B cell (primary cell): ENCODE measurements around the gene DMRT1. TPM values are rescaled to one million over a fixed set of nuclear protein-coding genes. Genes with fewer than 3 reads are reported as not detected.

Experiments
- ATAC-seq: fragments of 200-7000 bp; cut with Tn5 transposase; one replicate; pipeline ENCODE4 v1.10.0; 2021; ENCODE audit warnings: low read depth, mild to moderate bottlenecking, moderate number of reproducible peaks, moderate library complexity
- CTCF ChIA-PET: fragments of 350-600 bp; sonication (Branson Sonifier 250); formaldehyde crosslinking; loops from one replicate; lab custom pipeline; 2021; ENCODE audit warnings: antibody characterized with exemption, inconsistent platforms; lab: Charles Lee
- POLR2A ChIA-PET: fragments of 350-600 bp; sonication (Branson Sonifier 250); formaldehyde crosslinking; loops from one replicate; lab custom pipeline; 2021; ENCODE audit warnings: antibody characterized with exemption; lab: Charles Lee
- DNase-seq: peaks from one replicate; pipeline ENCODE4 v3.0.0; 2013
- H2AFZ ChIP-seq: 2 replicates; pipeline ENCODE4 v1.6.1; 2012; ENCODE audit warnings: mild to moderate bottlenecking, low read depth, low read length; ENCODE audit not compliant: insufficient read depth, poor library complexity, severe bottlenecking
- H3K27ac ChIP-seq, 2 donors: 1 replicate in 1 of 2; 2 replicates in 1 of 2; pipeline ENCODE4 v1.5.1; 2012 to 2013; ENCODE audit warnings: low read length in 2 of 2, mild to moderate bottlenecking in 2 of 2, moderate library complexity in 1 of 2
- H3K27me3 ChIP-seq, 4 experiments: fragments of 200-600 bp in 1 of 4; sonication (generic) in 1 of 4; replicated peaks in 1 of 4; 1 replicate in 2 of 4; 2 replicates in 2 of 4; pipeline versions ENCODE4 v1.6.1 to v1.7.0; 2013 to 2016; ENCODE audit warnings: low read length in 3 of 4, mild to moderate bottlenecking in 2 of 4, mixed read lengths in 1 of 4, moderate library complexity in 1 of 4; ENCODE audit not compliant: insufficient read depth in 4 of 4, control insufficient read depth in 3 of 4; ENCODE audit errors: control extremely low read depth in 1 of 4
- H3K36me3 ChIP-seq, 2 experiments: replicated peaks in 1 of 2; 1 replicate in 1 of 2; 2 replicates in 1 of 2; pipeline versions ENCODE4 v1.6.1 to v1.7.1; 2013; ENCODE audit warnings: low read length in 1 of 2; ENCODE audit not compliant: insufficient read depth in 2 of 2, control insufficient read depth in 1 of 2; ENCODE audit errors: control extremely low read depth in 1 of 2, extremely low read depth in 1 of 2
- H3K4me1 ChIP-seq, 2 donors: fragments of 200-600 bp in 1 of 2; sonication (generic) in 1 of 2; 1 replicate in 1 of 2; 2 replicates in 1 of 2; pipeline versions ENCODE4 v1.5.1 to v1.6.1; 2013 to 2017; ENCODE audit warnings: low read length in 2 of 2; ENCODE audit not compliant: control insufficient read depth in 2 of 2, insufficient read depth in 2 of 2
- H3K4me2 ChIP-seq: replicated peaks from 2 replicates; pipeline ENCODE3; 2012; ENCODE audit warnings: mild to moderate bottlenecking, low read depth, low read length; ENCODE audit not compliant: poor library complexity, severe bottlenecking
- H3K4me3 ChIP-seq, 5 experiments: fragments of 200-600 bp in 1 of 5; sonication (generic) in 1 of 5; 1 replicate in 3 of 5; 2 replicates in 2 of 5; pipeline versions ENCODE4 v1.5.1 to v1.7.0; 2011 to 2016; ENCODE audit warnings: low read length in 4 of 5, mild to moderate bottlenecking in 4 of 5, low read depth in 2 of 5, control low read depth in 1 of 5, moderate library complexity in 1 of 5; ENCODE audit not compliant: insufficient read depth in 1 of 5; ENCODE audit errors: control extremely low read depth in 1 of 5, extremely low read depth in 1 of 5
- H3K79me2 ChIP-seq: fragments of 200-600 bp; sonication (generic); one replicate; pipeline ENCODE4 v1.6.0; 2016; ENCODE audit warnings: low read length; ENCODE audit not compliant: control insufficient read depth, insufficient read depth
- H3K9ac ChIP-seq: fragments of 200-600 bp; sonication (generic); 2 replicates; pipeline ENCODE4 v1.6.1; 2017; ENCODE audit warnings: mild to moderate bottlenecking, low read length, moderate library complexity
- H3K9me3 ChIP-seq, 3 donors: one replicate each; pipeline versions ENCODE4 v1.6.1 to v1.7.1; 2013; ENCODE audit warnings: low read length in 2 of 3; ENCODE audit not compliant: control insufficient read depth in 2 of 3, insufficient read depth in 1 of 3; ENCODE audit errors: control extremely low read depth in 1 of 3
- H4K20me1 ChIP-seq: 2 replicates; pipeline ENCODE4 v1.6.0; 2012; ENCODE audit warnings: mild to moderate bottlenecking, low read length; ENCODE audit not compliant: insufficient read depth, control insufficient read depth, poor library complexity, severe bottlenecking
- H3K27ac Mint-ChIP-seq: one replicate; pipeline ENCODE4 v1.8.0; 2021; ENCODE audit warnings: mixed read lengths
- H3K27me3 Mint-ChIP-seq: one replicate; pipeline ENCODE4 v1.8.0; 2021; ENCODE audit warnings: mixed read lengths
- H3K4me1 Mint-ChIP-seq: one replicate; pipeline ENCODE4 v1.8.0; 2021; ENCODE audit warnings: mixed read lengths
- H3K4me3 Mint-ChIP-seq: one replicate; pipeline ENCODE4 v1.8.0; 2021; ENCODE audit warnings: mixed read lengths
- H3K9me3 Mint-ChIP-seq: one replicate; pipeline ENCODE4 v1.8.0; 2022; ENCODE audit warnings: mixed read lengths; ENCODE audit not compliant: insufficient read depth
- CTCF ChIP-seq: fragments of 200-600 bp; IDR thresholded peaks from one replicate; pipeline ENCODE4 v1.8.0; 2022; ENCODE audit warnings: antibody characterized with exemption, mild to moderate bottlenecking
- EZH2 ChIP-seq: IDR thresholded peaks from 2 replicates; pipeline ENCODE4 v1.6.1; 2012; ENCODE audit warnings: borderline replicate concordance, low read depth, mild to moderate bottlenecking, moderate library complexity, low read length; ENCODE audit not compliant: insufficient read depth, poor library complexity, severe bottlenecking
- WGBS: methylation state at CpG from one replicate; pipeline ENCODE4 v1.1.5; 2013; ENCODE audit warnings: missing lambda C conversion rate; ENCODE audit not compliant: insufficient coverage; 5-methylcytosine and 5-hydroxymethylcytosine counted together
- intact Hi-C: fragments of 100-400 bp; cut with micrococcal nuclease; formaldehyde crosslinking; loops from one replicate; pipeline ENCODE4 v1.10.0; 2022
- polyA plus RNA-seq: library from polyadenylated mRNA; depleted of rRNA; stranded (reverse); fragments of >200 nt; gene quantifications from 2 replicates; pipeline ENCODE4 v1.2.3, GENCODE V29; 2012
- total RNA-seq, 2 donors: library from RNA; stranded (reverse); fragments of 120-200 nt in 1 of 2; gene quantifications; 1 replicate in 1 of 2; 2 replicates in 1 of 2; pipeline versions ENCODE4 v1.2.3 to v1.2.4, GENCODE V29; 2013 to 2022

DMRT1 gene
- total and polyA plus RNA-seq, 2 donors (not counting 1 experiment from before 2014, with no cell fraction given), result not detected

DNA sequence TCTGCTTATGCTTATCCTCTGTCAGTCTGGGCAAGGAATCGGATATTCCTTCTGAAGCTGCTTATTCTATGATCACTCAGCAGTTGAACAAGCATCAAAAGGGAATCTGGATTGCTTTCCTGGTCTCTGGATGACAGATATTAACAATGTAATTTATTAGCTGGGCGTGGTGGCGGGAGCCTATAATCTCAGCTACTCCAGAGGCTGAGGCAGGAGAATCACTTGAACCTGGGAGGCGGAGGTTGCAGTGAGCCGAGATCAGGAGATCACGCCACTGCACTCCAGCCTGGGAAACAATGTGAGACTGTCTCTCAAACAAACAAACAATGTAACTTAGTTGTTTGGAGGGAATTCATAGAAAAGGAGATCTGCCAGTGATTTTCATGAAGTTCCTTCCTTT, 45.4 kb downstream of the DMRT1 start:
- H4K20me1 ChIP-seq, result no peaks in the 10 kb centered on the region
- ATAC-seq (no peak), DNase-seq (no peak)
- peaks cover 0 to 13% (median 0%) of the 10 kb centered on the region in 4 experiments for H3K27me3 ChIP-seq
- H3K4me3 ChIP-seq, result no peak overlapping the region
- H3K27me3 Mint-ChIP-seq, result peaks cover 39% of the 10 kb centered on the region
- no peak for TF ChIP-seq EZH2
- TF ChIP-seq CTCF, result no peak
- no peak overlapping the region for H3K9ac ChIP-seq
- no peaks in the 10 kb centered on the region for H3K9me3 ChIP-seq
- H3K36me3 ChIP-seq, result no peaks in the 10 kb centered on the region
- ChIA-PET CTCF (no interaction called here), POLR2A (no interaction called here)
- 97% methylated on average over 4 of the region's 6 CpGs for WGBS
- H3K9me3 Mint-ChIP-seq, result no peaks in the 10 kb centered on the region
- H3K4me3 Mint-ChIP-seq, result no peak overlapping the region
- H2AFZ ChIP-seq, result no peak overlapping the region
- no peaks in the 10 kb centered on the region for H3K4me1 ChIP-seq
- H3K79me2 ChIP-seq, result no peaks in the 10 kb centered on the region
- H3K27ac Mint-ChIP-seq, result no peak overlapping the region
- H3K4me1 Mint-ChIP-seq, result no peaks in the 10 kb centered on the region
- intact Hi-C loops, result no loop called here
- H3K27ac ChIP-seq, result no peak overlapping the region
- H3K4me2 ChIP-seq, result no peak overlapping the region

DNA sequence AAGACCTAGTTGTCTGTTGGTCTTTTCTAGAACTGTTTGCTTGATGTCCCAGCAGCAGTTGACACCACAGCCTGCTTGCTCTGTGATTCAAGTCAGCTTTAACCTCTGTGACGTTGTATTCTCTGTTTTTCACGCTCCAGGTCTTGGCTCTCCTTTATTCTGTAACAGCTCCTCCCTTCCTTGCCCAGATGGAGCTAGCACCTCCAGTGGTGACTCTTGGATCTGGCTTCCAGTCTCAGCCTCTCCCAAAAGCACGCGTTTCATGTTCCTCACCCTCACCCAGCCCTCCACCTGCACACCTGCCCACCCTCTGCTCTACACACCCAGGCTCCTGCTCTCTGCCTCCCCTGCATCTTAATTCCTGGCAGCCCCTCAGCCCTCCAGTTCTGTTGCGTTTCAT, 50.6 kb downstream of the DMRT1 start:
- ATAC-seq (no peak), DNase-seq (no peak)
- peaks cover 23% of the 10 kb centered on the region for H3K27me3 Mint-ChIP-seq
- Histone ChIP-seq H4K20me1 (no peaks in the 10 kb centered on the region), H3K4me3 (no peak overlapping the region), H3K27me3 (peaks cover 0 to 4% (median 0%) of the 10 kb centered on the region in 4 experiments), H2AFZ (no peak overlapping the region), H3K9ac (no peak overlapping the region), H3K9me3 (no peaks in the 10 kb centered on the region), H3K4me1 (peaks cover 13 to 16% of the 10 kb centered on the region in 2 donors), H3K4me2 (no peak overlapping the region), H3K36me3 (no peaks in the 10 kb centered on the region), H3K79me2 (no peaks in the 10 kb centered on the region), H3K27ac (no peak overlapping the region)
- ChIA-PET CTCF (interaction anchor here (1.0 to 1.5 kb wide), 2 partner anchors 113 to 119 kb away, joined by 3 to 4 read pairs; no protein-coding TSS in a partner anchor), POLR2A (no interaction called here)
- H3K4me1 Mint-ChIP-seq, result peaks cover 15% of the 10 kb centered on the region
- H3K27ac Mint-ChIP-seq, result no peak overlapping the region
- WGBS, result 98% methylated on average over 5 of the region's 5 CpGs
- no peak for TF ChIP-seq EZH2
- TF ChIP-seq CTCF, result no peak
- intact Hi-C loops, result loop anchor here (5.0 kb wide), 1 partner anchor 1195 kb away; no protein-coding TSS in a partner anchor
- no peak overlapping the region for H3K4me3 Mint-ChIP-seq
- H3K9me3 Mint-ChIP-seq, result no peaks in the 10 kb centered on the region
